ENCODE results near the gene NBPF1.
"Not testable (repeated sequence)": the region's sequence is repeated elsewhere in the genome, so short reads cannot be mapped to it uniquely, and the experiment has no call there.

Gene NBPF1

DNA sequence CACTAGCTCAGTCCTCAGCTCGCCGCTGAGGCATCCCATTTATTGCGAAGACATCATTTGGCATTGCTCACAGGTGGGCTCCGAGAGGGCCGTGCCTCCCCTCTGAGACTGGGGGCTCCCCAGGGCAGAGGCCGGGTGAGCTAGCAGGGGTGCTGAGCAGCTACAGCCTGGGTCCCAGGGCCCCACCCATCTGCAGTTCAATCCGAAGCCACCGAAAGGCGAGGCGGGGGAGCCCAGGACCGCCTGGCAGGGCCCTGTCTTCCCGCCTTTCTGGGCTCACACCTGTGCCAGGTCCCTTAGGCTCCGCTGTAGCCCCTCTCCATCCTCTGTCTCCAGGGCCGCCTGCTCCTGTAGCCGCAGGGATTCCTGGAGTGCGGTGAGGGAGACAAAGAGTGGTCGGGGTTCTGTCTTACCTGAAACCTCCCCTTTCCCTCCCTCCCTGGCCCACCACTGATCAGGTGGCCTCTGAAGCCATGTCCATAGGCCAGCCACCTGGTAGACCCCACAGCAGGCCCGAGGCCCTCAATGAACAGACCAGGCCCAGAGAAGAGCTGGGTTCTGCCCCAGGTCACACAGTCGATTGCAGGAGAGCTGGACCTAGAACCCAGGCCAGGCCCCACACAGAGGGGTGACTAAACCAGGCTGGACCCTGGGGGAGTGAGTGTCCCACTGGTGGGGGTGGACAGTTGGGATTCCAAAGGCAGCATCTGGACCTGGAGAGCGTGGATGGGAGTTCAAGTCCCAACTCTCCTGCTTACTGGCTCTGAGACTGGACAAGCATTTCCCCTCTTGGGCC is 18.1 kb upstream of the NBPF1 start:
- TF ChIP-seq ZNF384 (IDR thresholded peaks at IDR 0.05) (no peak), L3MBTL2 (conservative IDR thresholded peaks at IDR 0.05) (no peak), FOXK2 (IDR thresholded peaks at IDR 0.05) (no peak), ELF4 (IDR thresholded peaks at IDR 0.05) (no peak), LEF1 (IDR thresholded peaks at IDR 0.05; ENCODE audit: borderline replicate concordance) (no peak), NFRKB (IDR thresholded peaks at IDR 0.05) (no peak), SP1 (IDR thresholded peaks at IDR 0.05) (no peak), TARDBP (IDR thresholded peaks at IDR 0.05) (no peak), CTBP1 (IDR thresholded peaks at IDR 0.05; ENCODE audit: borderline replicate concordance) (no peak), HDGF (IDR thresholded peaks at IDR 0.05; ENCODE audit: borderline replicate concordance) (no peak), FOXM1 (IDR thresholded peaks at IDR 0.05; ENCODE audit: borderline replicate concordance) (no peak), BHLHE40 (IDR thresholded peaks at IDR 0.05; ENCODE audit: borderline replicate concordance) (no peak), ARNT (IDR thresholded peaks at IDR 0.05) (no peak), SUZ12 (IDR thresholded peaks at IDR 0.05) (no peak), FOXA1 (IDR thresholded peaks at IDR 0.05) (no peak)
- ChIA-PET POLR2A (interaction anchor here (1.0 kb wide), 1 partner anchor 19 kb away, joined by 4 read pairs; no protein-coding TSS in a partner anchor), CTCF (interaction anchor here (0.8 kb wide), 1 partner anchor 11 kb away, joined by 3 read pairs; no protein-coding TSS in a partner anchor)

DNA sequence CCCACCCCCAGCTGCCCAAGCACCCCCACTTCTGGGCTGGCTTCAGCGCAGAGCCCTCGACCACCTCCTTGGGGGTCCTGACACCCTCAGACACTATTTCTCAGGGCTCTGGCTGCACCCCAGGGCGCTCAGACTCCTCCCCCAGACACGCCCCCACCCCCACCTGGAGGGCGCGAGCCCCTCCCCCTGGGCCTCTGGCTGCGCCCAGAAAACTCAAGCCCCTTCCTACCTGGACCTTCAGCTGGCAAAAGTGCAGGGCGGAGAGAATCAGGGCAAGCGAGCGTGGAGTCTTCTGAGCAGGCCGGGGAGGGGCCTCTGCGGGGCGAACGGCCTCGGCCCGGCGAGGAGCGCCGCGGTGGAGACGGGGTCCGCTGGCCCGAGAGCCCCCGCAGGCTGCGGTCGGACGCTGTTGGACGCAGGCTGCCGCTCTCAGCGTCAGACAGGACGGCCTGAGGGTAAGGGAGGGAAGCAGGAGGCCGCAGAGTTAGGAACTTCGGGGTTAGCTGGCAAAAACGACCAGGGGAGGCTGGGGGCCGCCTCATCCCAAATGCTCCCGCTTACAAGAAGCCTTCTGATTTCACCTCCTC is 17.4 kb upstream of the NBPF1 start:
- ChIA-PET POLR2A (interaction anchor here (1.0 kb wide), 1 partner anchor 18 kb away, joined by 4 read pairs; no protein-coding TSS in a partner anchor), CTCF (interaction anchor here (0.8 kb wide), 1 partner anchor 10 kb away, joined by 3 read pairs; no protein-coding TSS in a partner anchor)

More for the DNA sequence above, 18.1 kb upstream of the NBPF1 start:
- no peak for DNase-seq (ENCODE audit: extremely low spot score)

DNA sequence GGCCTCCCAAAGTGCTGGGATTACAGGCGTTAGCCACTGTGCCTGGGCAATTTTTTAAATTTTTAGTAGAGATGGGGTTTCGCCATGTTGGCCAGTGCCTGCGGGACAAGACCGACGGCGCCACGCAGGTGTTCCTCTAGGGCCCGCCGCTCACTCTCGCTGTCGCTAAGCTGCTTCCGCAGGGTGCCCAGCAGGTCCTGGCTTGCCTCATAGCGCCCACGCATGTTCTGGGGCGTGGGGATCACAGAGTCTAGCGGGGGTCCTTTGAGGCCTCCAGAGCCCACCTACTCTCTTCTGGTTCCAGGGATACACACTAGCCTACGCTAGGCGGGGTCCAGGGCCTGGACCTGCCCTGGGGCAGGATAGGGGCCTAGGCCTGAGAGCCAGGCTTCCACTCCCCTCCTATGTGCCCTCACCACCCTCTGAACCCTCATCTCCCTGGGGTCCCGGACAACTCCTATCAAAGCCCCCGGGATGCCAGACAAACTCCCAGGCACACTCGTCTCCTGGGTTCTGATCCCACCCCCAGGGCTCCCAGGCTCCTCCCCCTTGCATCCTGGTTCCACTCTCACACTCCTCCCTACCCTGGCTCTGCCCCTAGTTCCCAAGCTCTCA is 16.7 kb upstream of the NBPF1 start:
- POLR2A ChIA-PET; DNase-seq (ENCODE audit: extremely low spot score); CTCF ChIA-PET: not testable (repeated sequence)

More for the DNA sequence above, 17.4 kb upstream of the NBPF1 start:
- no peak for DNase-seq (ENCODE audit: extremely low spot score)
- TF ChIP-seq FOXK2 (IDR thresholded peaks at IDR 0.05) (no peak), HDGF (IDR thresholded peaks at IDR 0.05; ENCODE audit: borderline replicate concordance) (no peak), SP1 (IDR thresholded peaks at IDR 0.05) (no peak), L3MBTL2 (conservative IDR thresholded peaks at IDR 0.05) (no peak)

DNA sequence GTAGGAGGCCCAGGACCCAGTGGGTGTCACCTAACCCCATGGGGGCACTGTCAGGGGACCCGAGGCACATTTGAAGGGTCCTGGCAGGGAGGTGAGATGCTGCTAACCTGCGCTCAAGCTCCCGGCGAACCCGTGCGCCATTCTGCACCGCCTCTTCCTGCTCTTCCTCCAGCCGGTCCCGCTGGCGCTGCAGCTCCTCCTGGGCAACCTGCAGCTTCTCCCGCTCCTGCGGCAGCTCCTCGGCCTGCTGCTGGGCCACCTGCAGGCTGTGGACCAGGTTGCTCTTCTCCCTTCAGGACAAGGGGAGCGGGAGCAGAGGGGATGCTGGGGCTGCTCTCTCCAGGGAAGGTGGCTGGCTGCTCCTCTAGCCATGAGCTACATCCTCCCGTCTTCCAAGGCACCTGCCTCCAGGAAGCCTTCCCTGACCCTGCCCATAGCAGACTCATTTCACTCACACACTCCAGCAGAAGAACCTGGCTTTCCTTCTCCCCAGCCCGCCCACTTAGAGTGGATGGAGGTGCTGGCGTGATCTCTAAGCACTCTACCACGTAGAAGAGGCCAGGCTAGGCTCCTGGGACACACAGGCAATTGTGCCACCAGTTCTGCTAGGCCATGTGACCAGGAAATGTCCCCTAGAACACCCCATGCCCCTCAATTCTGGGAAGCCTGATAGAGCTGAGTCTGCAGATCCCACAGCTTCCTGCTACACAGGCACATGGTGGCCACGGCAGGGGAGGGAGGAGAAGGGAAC is 15.2 kb upstream of the NBPF1 start:
- POLR2A ChIA-PET = no interaction called here
- TF ChIP-seq ELF4 (IDR thresholded peaks at IDR 0.05) = no peak
- no peak for TF ChIP-seq L3MBTL2 (conservative IDR thresholded peaks at IDR 0.05)
- TF ChIP-seq CTBP1 (IDR thresholded peaks at IDR 0.05; ENCODE audit: borderline replicate concordance) = no peak
- no peak for TF ChIP-seq BHLHE40 (IDR thresholded peaks at IDR 0.05; ENCODE audit: borderline replicate concordance)
- no peak for TF ChIP-seq LEF1 (IDR thresholded peaks at IDR 0.05; ENCODE audit: borderline replicate concordance)
- no peak for TF ChIP-seq TARDBP (IDR thresholded peaks at IDR 0.05)
- no peak for TF ChIP-seq ARNT (IDR thresholded peaks at IDR 0.05)
- no peak for DNase-seq (ENCODE audit: extremely low spot score)
- CTCF ChIA-PET = no interaction called here

DNA sequence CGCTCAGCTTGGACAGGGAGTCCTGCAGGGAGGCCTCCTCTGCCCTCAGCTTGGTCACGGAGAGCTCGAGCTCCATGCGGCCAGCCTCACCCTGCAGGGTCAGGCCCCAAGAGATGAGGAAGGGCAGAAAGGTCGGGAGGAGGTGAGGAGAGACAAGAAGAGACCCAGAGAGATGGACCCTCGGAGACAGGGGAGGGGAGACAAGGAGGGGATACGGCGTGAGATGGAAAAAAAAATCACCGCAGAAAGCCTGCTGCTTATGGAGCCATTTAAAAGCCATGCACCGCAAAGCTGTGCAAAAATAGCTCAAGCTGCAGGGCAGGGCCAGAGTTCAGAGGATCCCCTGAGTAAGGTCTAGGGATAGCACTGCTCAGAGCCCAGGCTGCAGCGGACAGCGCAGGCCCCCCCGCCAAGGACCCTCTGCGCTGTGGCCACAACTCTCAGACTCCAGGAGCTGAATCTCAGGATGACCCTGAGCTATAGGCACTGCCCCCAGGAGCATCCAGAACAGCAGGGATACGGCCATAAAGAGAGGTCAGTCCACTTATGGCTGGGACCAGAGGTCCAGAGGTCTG is 13.1 kb upstream of the NBPF1 start:
- not testable (repeated sequence) for DNase-seq (ENCODE audit: extremely low spot score)
- ChIA-PET POLR2A (interaction anchor here (0.9 kb wide), 1 partner anchor 14 kb away, joined by 4 read pairs; no protein-coding TSS in a partner anchor), CTCF (interaction anchor here (0.7 kb wide), 1 partner anchor 101 kb away, joined by 3 read pairs; no protein-coding TSS in a partner anchor)

DNA sequence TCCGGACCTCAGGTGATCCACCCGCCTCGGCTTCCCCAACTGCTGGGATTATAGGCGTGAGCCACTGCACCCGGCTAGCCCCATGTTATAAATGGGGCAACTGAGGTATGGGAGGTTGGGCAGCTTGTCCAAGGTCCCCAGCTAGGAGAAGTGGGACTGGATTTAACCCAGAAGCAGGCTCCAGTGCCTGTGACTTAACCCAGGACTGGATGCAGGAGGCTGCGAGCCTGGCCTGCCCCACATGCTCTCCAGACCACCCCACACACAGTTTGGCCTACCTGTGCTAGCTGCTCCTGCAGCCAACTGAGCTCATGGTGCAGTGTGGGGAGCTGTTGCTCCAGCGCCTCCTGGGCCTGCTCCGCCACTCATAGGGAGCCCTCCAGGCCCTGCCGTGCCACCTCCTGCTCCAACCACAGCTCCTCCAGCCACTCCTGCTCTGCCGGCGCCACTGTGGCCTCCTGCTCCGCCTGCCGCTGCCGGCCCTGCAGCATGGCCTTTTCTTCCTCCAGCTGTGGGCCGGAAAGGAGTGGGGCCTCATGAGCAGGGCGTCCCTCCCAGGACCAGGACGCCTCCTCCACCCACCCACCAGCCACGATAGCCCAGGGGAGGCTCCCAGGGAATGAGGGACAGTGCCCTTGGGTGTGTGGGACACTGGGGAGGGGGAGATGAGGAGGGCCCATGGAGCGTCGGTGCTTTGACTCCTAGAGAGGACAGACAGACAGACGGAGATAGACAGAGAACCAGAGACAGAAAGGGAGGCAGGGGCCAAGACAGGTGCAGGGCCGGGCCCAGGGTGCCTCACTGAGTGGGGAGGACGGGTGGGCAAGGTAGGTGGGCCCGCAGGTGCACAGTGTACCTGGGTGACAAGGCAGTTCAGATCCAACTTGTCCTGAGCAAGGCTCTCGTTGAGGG is 12.4 kb upstream of the NBPF1 start:
- POLR2A ChIA-PET = no interaction called here
- TF ChIP-seq ELF4 (IDR thresholded peaks at IDR 0.05) (no peak), ARNT (IDR thresholded peaks at IDR 0.05) (no peak), BHLHE40 (IDR thresholded peaks at IDR 0.05; ENCODE audit: borderline replicate concordance) (no peak), NFRKB (IDR thresholded peaks at IDR 0.05) (no peak), SUZ12 (IDR thresholded peaks at IDR 0.05) (no peak), ZNF384 (IDR thresholded peaks at IDR 0.05) (no peak), HDGF (IDR thresholded peaks at IDR 0.05; ENCODE audit: borderline replicate concordance) (no peak), L3MBTL2 (conservative IDR thresholded peaks at IDR 0.05) (no peak), TARDBP (IDR thresholded peaks at IDR 0.05) (no peak), CTBP1 (IDR thresholded peaks at IDR 0.05; ENCODE audit: borderline replicate concordance) (no peak), FOXM1 (IDR thresholded peaks at IDR 0.05; ENCODE audit: borderline replicate concordance) (no peak), LEF1 (IDR thresholded peaks at IDR 0.05; ENCODE audit: borderline replicate concordance) (no peak), FOXK2 (IDR thresholded peaks at IDR 0.05) (no peak), FOXA1 (IDR thresholded peaks at IDR 0.05) (no peak)
- TF ChIP-seq, protein P1, sequence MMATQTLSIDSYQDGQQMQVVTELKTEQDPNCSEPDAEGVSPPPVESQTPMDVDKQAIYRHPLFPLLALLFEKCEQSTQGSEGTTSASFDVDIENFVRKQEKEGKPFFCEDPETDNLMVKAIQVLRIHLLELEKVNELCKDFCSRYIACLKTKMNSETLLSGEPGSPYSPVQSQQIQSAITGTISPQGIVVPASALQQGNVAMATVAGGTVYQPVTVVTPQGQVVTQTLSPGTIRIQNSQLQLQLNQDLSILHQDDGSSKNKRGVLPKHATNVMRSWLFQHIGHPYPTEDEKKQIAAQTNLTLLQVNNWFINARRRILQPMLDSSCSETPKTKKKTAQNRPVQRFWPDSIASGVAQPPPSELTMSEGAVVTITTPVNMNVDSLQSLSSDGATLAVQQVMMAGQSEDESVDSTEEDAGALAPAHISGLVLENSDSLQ (IDR thresholded peaks at IDR 0.05) = no peak
- CTCF ChIA-PET = interaction anchor here (1.0 to 2.2 kb wide), 4 partner anchors 10 to 101 kb away, joined by 3 to 9 read pairs (median 4); partner anchors contain the start of gene NBPF1
- no peak for DNase-seq (ENCODE audit: extremely low spot score)

DNA sequence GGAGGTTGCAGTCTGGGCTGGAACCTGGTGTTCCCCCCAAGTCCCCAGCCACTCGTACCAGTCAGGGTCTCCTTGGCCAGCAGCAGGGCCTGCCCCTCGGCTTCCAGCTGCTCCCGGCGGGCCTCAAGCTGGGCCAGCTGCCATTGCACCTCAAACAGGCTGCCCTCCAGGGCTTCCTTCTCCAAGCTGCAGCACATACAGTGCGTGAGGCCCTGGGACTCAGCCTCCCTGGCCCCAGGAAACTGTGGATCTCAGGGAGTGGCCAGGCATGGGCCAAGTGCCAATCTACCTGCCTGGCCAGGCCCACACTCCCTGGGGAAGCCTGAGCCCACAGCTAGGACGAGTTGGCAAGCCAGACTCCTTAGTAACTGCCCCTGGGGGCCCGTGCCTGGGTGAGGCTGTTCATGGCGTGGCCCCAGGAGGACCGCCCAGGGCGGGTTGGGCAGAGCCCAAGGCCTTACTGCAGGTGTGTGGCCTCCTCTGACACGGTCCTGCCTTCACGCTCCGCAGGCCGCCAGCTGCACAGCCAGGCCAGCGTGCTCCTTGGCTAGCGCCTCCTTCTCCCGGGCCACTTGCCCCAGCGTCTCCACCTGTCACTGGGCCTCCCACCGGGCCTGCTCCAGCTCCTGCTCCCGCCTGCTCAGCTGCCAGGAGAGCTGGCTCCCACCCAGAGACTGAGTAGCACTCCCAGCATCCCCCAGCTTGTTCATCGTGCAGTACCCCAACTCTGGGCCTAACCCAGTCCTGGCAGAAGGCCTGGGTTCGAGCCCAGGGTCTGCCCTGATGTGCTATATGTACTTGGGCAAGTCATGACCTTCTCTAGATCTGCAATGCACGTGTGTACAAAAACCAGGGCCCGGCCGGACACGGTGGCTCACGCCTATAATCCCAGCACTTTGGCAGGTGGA is 10.7 kb upstream of the NBPF1 start:
- DNase-seq (ENCODE audit: extremely low spot score); POLR2A ChIA-PET: not testable (repeated sequence)
- CTCF ChIA-PET = interaction anchor here (0.5 to 2.2 kb wide), 10 partner anchors 9 to 103 kb away, joined by 3 to 9 read pairs (median 4); partner anchors contain the start of gene NBPF1

DNA sequence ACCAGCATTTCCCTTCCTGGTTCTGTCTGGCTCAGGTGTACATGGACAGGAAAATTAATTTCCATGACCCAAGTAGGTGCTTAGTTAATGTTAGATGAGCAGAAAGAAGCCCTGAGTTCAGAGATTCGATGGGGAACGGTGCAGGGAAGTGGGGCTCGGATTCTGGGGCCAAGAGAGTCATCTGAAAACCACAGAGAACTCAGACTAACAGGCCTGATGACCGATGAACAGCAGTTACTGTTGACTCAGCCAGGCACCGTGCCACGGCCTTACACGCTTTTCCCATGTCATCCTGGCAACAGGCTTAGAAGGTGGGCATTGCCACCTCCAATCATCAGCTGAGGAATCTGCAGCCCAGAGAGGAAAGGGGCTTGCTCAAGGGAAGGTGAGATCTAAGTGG is 10.0 kb upstream of the NBPF1 start:
- not testable (repeated sequence) for DNase-seq (ENCODE audit: extremely low spot score)
- ChIA-PET POLR2A (interaction anchor here (1.4 kb wide), 1 partner anchor 11 kb away, joined by 4 read pairs; no protein-coding TSS in a partner anchor), CTCF (interaction anchor here (1.6 kb wide), 1 partner anchor 11 kb away, joined by 6 read pairs; no protein-coding TSS in a partner anchor)

All from HEK293T (cell line).